TTC549 (cell line): ENCODE measurements around the gene RASL10B.

ENCODE experiments used
- FAIRE-seq: peaks from 2 replicates; lab custom pipeline; 2012; peaks lifted over from hg19 to GRCh38; lab: Jason Lieb, UNC

The RASL10B gene

GRCh38 chr17:35717475-35717874 lies 14.0 kb upstream of the RASL10B start:
- FAIRE-seq = no peak

GRCh38 chr17:35723735-35724134 lies 7.7 kb upstream of the RASL10B start:
- no peak for FAIRE-seq

DNA sequence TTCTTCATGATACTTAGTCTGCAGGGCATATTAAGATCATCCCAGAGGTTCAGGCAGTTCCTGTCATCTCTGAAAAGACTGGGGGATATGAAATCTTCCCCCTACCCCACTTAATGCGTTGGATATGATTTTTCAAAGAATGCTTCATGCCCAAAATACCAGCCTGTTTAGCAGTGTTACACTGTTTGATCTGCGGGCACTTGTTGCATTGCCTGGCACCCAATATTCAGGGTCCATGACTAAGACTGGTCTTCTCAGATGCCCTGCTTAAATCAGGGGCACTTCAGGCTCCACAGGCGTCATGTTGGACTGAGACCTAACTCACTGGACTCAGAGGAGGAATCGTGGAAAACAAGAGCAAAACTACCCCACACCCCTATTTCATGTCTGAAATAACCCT lies 6.4 kb upstream of the RASL10B start:
- FAIRE-seq = no peak

- no peak for FAIRE-seq
Observed at GRCh38 chr17:35725802-35726126, 5.7 kb upstream of the RASL10B start.

DNA sequence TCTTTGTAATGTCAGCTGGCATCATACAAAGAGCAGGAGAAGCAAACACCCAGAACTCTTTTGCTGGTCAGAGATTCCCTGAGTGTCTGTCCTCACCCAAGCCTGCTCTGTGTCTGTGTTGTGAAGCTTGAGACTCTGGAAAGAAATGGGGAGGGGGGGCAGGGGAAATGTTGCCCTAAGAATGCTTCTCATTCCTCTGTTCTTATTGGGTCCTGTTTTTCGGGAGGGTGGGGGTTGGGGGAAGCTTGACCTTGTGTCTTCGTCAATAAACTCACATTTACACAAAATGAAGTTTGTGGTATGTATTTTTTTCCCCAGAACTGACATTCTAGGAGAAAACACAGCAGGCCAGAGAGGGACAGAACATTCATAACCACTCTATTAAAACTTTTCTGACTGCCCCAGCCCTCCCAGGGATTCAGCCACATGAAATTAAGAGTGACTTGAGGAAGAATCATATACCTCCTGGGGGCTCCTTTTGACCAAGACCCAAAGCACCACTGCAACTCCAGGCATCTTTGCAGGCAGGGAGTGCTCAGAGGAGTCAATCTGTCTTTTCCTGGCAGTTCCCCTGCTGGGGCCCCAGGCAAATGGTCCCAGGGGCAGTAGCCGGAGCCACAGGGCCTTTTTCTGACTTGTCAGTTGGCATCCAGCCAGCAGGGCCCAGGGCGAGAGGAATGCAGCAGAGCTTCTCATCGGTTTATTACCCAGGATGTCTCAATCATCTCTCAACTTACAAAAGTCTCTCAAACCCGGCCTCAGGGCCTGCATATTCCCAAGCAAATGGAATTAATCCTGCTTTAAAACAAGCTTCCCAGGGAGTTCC lies 5.1 kb upstream of the RASL10B start:
- FAIRE-seq = no peak

DNA sequence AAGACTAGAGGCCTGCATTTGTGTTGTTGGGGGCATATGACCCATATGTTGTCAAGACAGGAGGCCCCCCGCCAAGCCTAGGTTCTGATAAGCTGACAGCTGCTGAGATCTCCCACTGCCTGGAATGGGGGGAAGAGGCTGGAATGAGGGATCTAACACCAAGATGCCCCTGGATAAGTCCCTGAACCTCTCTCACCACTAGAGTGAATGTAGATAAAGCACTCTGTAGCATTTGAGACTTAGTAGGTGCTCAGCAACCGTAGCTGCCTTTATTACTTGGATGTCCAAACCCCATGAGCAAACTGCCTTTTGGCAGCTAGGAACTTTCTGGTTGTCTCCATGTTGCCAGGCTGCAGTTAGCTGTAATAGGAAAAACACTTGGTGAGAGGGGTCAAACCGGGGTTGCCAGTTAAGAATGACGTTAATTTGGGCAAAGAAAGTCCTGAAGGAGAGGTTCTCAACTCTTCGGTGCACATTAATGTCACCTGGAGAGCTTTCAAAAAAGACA lies 4.4 kb upstream of the RASL10B start:
- no peak for FAIRE-seq

DNA sequence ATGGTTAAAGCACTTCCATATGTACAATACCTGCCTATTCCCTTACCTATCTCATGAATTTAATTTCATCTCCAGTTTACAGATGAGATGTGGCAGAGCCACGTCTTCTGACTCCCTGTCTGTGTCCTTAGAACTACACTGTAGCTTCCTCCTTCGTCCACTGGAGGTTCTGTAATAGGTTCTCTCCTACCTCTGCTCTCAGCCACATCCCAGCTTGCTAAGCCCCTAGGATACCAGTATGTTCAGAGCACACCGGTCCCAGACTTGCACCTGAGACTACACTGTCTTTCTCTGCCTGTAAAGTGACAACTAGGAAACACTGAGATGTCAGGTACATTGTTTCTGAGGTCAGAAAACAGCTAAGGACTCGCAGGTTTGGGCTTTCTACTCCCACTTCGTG lies 3.8 kb upstream of the RASL10B start:
- no peak for FAIRE-seq

DNA sequence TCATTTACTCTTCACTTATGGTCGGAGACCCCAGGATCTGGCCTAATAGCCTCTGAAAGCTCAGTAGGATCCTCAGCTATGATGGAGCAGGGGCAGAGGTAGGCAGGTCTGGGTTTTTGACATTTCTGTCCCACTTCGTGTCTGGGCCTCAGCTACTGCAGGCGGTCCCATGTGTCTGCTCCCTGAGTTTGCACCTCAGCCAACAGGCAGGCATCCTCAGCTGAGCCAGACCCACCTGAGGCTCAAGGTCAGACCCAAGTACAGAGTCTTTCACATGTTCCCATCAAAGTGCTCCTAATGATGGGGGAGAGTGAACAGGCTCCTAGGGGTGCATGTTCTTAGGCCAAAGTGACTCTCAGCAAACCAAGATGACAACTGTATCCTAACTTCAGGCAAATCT lies 2.9 kb upstream of the RASL10B start:
- no peak for FAIRE-seq

DNA sequence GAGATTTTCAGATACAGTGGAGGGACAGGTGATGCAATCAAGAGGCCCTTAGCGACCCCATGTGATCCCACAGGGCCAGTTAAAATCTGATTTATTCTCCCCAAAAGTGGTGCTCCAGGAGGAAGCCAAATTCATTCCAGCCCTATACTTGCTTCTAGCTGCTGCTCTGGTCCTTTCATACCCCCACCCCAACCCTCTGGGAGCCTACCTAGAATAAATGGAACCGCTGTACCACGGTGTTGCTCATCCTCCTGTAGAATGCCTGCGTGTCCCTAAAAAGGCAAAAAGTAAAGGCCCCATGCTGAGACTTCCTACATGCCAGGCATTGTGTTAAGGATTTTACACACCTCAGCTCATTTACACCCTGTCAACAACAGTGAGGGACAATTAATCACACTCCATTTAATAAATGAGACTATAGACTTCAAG lies 2.0 kb upstream of the RASL10B start:
- no peak for FAIRE-seq

- no peak for FAIRE-seq
Observed at GRCh38 chr17:35730400-35731005, 936 bp upstream of the RASL10B start.

DNA sequence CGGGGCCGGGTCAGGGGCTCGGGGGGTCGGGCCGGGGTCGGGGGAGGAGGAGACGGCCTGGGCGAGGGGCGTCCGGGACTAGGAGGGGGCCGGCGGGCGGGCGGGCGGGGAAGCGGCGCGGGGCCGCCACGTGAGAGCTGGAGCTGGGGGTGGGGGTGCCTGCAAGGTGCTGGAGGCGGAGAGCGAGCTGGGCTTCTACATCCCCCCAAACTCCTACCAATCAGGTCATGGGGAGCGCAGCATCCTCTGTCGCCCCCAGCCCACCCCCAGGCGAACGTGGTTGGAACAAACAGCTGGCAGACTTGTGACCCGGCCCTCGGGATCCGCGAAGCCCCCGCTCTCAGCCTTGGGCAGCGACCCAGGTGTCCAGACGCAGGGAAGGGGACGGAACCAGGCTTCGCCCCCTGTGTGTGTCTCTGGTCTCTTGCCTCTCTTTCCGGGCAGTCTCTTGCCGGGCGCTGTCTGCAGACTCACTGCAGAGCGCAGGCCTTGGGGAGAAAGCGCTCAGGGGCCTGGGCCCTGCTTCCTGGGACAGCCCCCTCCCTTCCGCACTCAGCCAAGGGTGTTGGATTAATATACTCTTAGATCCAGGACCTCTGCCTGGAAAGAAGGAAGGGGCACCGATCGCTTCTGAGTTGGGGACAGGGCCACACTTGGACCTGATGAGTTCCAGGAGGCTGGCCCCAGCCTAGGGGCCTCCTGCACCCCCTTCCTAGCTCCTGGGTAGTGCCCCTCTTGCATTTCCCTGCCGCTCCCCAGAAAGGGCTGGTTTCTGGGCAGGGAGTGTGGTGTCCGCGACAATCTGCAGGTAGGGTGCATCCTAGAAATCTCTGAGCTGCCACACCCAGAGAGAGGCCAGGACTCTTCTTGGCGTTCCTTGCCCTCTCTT lies 722 bp downstream of the RASL10B start:
- no peak for FAIRE-seq

- no peak for FAIRE-seq
Observed at GRCh38 chr17:35732806-35733136, 1.3 kb downstream of the RASL10B start.

DNA sequence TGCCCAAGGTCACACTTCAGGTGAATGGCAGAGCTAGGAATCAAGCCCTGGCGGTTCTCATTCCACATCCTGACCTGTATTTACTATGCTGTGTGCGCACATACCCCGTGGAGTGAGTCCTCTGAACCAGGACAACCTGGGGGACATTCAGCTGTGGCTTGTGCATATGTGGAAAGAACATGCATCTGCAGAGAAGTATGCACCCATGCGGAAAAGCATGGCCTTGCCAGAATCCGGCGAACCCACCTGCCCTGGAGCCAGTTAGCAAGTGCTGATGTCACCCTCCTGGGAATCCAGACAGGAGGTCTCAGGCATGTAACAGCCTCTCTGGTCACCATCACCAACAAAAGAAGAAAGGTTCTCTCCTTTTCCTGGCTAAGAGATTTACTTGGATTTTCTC lies 1.9 kb downstream of the RASL10B start:
- no peak for FAIRE-seq

DNA sequence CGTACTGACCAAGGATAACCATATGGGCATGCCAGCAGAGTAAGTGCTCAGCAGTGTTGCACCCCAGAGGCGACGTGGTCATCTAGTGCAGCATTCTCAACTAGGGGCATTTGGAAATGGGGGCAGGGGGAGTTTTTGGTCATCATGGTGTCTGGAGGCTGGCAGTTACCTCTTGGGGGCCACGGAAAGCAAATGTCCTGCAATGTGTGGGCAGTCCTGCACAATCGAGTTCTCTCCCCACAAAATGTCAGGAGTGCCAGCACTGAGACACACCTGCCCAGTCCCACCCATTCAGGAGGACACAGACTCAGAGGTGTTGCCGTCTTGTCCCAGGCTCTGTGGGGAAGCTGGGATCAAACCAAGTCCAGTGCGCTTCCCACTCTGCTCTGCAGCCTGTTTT lies 3.0 kb downstream of the RASL10B start:
- no peak for FAIRE-seq

- no peak for FAIRE-seq
Observed at GRCh38 chr17:35735036-35735805, 3.8 kb downstream of the RASL10B start.

DNA sequence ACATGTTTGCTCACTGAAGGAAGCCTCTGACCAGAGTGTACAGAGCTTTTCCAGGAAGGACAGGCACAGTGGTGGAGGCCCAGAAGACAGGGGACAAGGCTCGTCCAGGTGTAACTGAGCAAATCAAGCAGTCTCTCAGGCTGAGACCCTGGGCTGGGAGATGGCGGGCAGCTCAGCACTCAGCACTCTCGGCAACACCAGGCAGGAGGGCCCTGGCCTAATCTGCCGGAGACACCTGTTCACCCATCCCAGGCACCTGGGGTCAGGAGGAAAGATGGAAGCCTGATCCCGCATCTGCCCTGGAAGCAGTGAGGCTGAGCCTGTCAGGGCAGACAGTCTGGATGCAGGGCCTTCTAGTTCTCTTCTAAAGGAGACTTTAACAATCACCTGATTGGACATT lies 4.8 kb downstream of the RASL10B start:
- no peak for FAIRE-seq

GRCh38 chr17:35738519-35739133 lies 7.2 kb downstream of the RASL10B start:
- FAIRE-seq = no peak

GRCh38 chr17:35740216-35740615 lies 8.8 kb downstream of the RASL10B start:
- no peak for FAIRE-seq

GRCh38 chr17:35740997-35741931 lies 9.8 kb downstream of the RASL10B start:
- FAIRE-seq = no peak

GRCh38 chr17:35742496-35742895 lies 11.1 kb downstream of the RASL10B start:
- FAIRE-seq = no peak
